AG09319 (cell line): ENCODE results near the gene CPOX.
"Not testable (repeated sequence)": the region's sequence is repeated elsewhere in the genome, so short reads cannot be mapped to it uniquely, and the experiment has no call there.

Experiments used
- DNase-seq: peaks from one replicate; pipeline ENCODE4 v3.0.0-alpha.2; 2010; ENCODE audit warnings: low read depth; ENCODE audit errors: extremely low read depth
- CTCF ChIP-seq: IDR thresholded peaks from 2 replicates; pipeline ENCODE4 v1.5.1; 2011; ENCODE audit warnings: low read depth, mild to moderate bottlenecking, inconsistent platforms, low read length, moderate library complexity

CPOX gene

DNA sequence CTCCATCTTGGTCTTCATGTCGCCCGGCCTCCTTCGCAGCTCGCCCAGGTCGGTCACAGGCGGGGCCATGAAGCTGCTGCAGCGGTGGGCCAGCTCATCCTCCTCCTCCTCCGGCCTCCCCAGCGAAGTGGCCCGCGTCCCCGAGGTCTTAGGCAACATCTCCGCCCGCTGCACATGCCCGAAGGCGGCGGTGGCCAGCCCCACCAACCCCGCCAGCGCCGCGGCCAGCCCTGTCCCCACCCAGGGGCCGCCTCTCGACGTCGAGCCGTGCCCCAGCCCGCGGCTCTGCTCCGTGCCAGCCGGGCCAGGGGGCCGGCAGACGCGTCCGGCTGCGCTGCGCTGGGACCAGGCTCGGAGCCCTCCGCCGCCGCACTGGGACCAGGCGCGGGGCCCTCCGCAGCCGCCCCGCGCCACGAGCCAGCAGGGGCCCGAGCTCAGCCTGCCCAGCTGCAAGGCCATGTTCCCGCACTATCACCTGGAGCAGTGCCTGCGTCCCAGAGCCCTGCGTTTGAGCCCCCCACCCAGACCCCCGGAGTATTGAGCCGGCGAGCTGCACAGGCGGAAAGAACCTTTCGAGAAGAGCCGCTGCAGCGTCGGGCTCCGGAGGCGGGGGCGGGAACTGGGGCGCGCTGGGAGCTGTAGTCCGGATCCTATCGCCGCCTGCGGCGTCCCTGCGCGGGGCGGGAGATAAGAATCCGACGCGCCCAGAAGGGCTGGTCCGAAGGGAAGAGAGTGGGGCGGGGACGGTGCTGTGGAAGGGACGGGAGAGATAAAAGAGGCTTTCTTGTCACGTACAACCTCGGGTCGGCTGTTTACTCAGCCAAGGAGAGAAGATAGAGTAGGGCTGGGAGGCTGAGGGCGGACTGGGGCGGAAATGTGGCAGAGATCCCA, at the start of gene CPOX:
Gene CPOX, minus strand, starts transcription at position 566 of the 891 bp plus-strand sequence. Its CDS starts 107 bp downstream, at position 459.
- TF ChIP-seq CTCF = no peak
- DNase-seq = peak; percentile 51

DNA sequence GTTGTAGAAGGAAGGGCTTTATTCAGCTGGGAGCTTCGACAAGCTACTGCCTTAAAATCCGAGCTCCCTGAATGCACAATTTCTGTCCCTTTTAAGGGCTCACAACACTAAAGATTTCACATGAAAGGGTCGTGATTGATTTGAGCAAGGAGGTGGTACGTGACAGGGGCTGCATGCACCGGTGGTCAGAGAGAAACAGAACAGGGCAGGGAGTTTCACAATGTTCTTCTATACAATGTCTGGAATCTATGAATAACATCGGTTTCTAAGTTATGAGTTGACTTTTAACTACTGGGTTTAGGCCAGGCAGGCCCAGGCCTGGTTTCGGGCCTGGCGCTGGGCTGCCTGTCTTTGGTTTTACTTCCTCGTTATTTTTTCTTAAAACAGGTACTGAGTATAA, 49.4 kb upstream of the CPOX start:
- not testable (repeated sequence) for DNase-seq

DNA sequence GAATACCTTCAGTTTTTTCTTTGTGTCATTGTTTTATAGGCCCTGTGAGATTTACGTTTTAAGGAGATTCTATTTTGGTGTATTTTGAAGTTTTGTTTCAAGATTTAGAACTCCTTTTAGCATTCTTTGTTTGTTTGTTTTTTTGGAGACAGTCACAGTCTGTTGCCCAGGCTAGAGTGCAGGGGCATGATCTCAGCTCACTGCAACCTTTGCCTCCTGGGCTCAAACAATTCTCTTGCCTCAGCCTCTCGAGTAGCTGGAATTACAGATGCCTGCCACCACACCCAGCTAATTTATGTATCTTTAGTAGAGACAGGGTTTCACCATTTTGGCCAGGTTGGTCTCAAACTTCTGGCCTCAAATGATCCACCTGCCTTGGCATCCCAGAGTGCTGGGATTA, 48.3 kb upstream of the CPOX start:
- DNase-seq = not testable (repeated sequence)

DNA sequence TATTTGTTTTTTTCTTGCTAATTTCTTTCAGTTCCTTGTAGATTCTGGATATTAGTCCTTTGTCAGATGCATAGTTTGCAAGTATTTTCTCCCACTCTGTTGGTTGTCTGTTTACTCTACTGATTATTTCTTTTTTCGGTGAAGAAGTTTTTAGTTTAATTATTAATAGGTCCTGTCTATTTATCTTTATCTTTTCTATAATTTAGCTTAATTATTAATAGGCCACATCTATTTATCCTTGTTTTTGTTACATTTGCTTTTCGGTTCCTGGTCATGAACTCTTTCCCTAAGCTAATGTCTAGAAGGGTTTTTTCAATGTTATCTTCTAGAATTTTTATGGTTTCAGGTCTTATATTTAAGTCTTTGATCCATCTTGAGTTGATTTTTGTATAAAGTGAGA, 45.1 kb upstream of the CPOX start:
- DNase-seq = not testable (repeated sequence)

GRCh38 chr3:98630416-98630815, 37.0 kb upstream of the CPOX start:
- DNase-seq = no peak
- no peak for TF ChIP-seq CTCF

DNA sequence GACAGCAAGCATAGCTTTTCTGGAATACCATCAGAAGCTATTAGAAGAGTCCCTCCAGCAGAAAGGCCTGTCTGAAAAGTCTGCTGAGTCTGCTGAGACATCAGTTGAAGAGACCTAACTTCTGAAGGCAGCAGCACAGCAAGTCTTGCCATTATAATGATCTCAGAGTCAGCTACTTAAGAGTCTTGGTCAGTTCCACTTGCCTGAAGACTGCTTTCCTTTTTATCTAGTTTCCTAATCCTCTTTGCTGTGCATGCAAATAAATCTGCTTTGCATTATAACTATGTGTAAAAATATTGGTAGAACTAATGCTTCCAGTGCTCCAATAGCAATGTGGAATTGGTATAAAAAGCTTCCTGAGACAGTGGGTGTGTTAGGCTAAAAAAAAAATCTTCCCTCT, 34.9 kb upstream of the CPOX start:
- no peak for TF ChIP-seq CTCF
- DNase-seq = no peak

- DNase-seq = no peak
- no peak for TF ChIP-seq CTCF
These were observed 32.7 kb upstream of the CPOX start for GRCh38 chr3:98626151-98626550.

- no peak for TF ChIP-seq CTCF
These were observed 30.3 kb upstream of the CPOX start for GRCh38 chr3:98623572-98624280.

DNA sequence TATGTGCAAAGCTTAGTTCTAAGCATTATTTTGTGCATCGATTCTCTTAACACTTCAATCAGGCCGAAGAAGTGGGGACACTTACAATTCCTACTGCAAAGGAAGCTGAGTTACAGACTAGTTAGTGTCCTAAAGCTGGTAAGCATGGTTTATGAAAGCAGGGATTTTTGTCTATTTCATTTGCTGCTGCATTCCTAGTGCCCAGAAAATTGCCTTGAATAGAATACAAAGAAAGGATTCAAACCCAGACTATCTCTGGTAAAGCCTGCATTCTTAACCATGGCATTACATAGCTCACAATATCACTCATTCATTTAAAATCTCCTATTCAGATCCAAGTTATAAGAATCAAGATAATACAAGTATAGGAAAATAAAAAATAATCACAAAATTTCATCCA, 24.4 kb upstream of the CPOX start:
- DNase-seq = no peak
- no peak for TF ChIP-seq CTCF

More at GRCh38 chr3:98623572-98624280, 30.3 kb upstream of the CPOX start:
- no peak for DNase-seq
